22Rv1 (cell line): Measurements from ENCODE around the gene DUSP18.
"Not testable (repeated sequence)": the region's sequence is repeated elsewhere in the genome, so short reads cannot be mapped to it uniquely, and the experiment has no call there.

Source experiments
- H3K27ac ChIP-seq: fragments of 450-650 bp; 2 replicates; pipeline ENCODE4 v1.5.1; 2017
- ZFX ChIP-seq: fragments of 450-650 bp; IDR thresholded peaks from 2 replicates; pipeline ENCODE4 v1.6.1; 2017; ENCODE audit warnings: antibody characterized with exemption, borderline replicate concordance
- TF ChIP-seq, protein P1 (sequence below): fragments of 450-650 bp; IDR thresholded peaks from 2 replicates; pipeline ENCODE4 v1.5.1; 2017; ENCODE audit warnings: mild to moderate bottlenecking

DUSP18 gene

DNA sequence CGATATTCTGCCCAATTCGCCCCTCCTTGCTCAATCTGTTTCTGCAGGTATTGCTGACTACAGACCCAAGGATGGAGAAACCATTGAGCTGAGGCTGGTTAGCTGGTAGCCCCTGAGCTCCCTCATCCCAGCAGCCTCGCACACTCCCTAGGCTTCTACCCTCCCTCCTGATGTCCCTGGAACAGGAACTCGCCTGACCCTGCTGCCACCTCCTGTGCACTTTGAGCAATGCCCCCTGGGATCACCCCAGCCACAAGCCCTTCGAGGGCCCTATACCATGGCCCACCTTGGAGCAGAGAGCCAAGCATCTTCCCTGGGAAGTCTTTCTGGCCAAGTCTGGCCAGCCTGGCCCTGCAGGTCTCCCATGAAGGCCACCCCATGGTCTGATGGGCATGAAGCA is 41.3 kb downstream of the DUSP18 start:
- H3K27ac ChIP-seq, result no peak overlapping the region
- TF ChIP-seq, protein P1, sequence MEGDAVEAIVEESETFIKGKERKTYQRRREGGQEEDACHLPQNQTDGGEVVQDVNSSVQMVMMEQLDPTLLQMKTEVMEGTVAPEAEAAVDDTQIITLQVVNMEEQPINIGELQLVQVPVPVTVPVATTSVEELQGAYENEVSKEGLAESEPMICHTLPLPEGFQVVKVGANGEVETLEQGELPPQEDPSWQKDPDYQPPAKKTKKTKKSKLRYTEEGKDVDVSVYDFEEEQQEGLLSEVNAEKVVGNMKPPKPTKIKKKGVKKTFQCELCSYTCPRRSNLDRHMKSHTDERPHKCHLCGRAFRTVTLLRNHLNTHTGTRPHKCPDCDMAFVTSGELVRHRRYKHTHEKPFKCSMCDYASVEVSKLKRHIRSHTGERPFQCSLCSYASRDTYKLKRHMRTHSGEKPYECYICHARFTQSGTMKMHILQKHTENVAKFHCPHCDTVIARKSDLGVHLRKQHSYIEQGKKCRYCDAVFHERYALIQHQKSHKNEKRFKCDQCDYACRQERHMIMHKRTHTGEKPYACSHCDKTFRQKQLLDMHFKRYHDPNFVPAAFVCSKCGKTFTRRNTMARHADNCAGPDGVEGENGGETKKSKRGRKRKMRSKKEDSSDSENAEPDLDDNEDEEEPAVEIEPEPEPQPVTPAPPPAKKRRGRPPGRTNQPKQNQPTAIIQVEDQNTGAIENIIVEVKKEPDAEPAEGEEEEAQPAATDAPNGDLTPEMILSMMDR, result no peak
- TF ChIP-seq ZFX, result no peak

DNA sequence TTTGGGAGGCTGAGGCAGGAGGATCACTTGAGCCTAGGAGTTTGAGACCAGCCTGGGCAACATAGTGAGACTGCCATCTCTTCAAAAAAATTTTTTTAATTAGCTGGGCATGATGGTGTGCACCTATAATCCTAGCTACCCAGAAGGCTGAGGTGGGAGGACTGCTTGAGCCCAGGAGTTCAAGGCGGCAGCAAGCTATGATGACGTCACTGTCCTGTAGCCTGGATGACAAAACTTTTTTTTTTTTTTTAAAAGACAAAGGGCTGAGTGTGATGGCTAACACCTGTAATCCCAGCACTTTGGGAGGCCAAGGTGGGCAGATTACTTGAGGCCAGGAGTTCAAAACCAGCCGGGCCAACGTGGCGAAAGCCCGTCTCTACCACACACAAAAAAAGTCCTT is 47.8 kb downstream of the DUSP18 start:
- H3K27ac ChIP-seq, result not testable (repeated sequence)

DNA sequence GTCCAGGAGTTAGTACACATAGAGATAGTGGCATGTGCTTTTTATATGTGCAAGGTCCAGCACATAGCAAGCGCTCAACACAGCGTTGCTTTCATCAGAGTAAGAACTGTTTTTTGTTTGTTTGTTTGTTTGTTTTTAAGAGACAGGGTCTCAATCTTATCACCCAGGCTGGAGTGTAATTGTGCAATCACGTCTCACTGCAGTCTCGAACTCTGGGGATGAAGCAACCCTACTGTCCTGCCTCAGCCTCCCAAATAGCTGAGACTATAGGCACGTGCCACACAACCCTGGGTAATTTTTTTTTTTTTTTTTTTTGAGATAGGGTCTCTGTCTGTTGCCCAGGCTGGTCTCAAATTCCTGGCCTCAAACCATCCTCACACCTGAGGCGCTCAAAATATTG is 49.9 kb downstream of the DUSP18 start:
- TF ChIP-seq, protein P1, result no peak
- no peak overlapping the region for H3K27ac ChIP-seq

DNA sequence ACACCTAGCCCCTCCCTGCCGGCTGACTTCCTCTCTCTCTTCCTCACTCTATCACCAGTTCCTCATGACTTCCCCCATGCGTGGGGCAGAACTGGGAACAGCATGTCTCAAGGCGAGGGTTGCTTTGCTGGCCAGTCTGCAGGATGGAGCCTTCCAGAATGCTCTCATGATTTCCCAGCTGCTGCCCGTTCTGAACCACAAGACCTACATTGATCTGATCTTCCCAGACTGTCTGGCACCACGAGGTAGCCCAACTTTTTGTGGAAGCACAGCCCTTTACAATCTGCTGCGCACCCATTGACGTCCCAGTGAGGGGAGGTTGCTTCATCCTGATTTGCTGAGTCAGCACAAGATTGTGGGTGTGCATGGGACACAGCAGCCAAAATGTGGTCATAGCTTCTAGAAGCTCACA is 52.1 kb downstream of the DUSP18 start:
- no peak overlapping the region for H3K27ac ChIP-seq
- no peak for TF ChIP-seq ZFX

DNA sequence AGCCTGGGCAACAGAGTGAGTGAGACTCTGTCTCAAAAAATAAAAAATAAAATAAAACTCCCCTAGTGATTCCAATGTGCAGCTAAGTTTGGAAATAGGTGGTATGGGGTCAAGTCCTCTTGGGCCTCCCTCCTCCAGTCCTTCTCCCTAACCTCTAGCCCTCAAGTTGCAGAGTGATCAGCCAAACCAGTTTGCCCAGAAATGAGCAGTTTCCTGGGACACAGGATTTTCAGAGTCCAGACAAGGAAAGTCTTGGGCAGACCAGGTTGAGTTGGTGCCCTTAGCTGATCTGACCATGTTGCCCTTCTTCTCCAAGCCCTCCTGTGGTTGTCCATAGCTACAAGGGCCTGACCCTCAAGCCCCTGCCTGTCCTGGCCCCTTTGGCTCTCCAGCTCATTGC is 52.8 kb downstream of the DUSP18 start:
- no peak overlapping the region for H3K27ac ChIP-seq
- no peak for TF ChIP-seq ZFX
- TF ChIP-seq, protein P1, result no peak

DNA sequence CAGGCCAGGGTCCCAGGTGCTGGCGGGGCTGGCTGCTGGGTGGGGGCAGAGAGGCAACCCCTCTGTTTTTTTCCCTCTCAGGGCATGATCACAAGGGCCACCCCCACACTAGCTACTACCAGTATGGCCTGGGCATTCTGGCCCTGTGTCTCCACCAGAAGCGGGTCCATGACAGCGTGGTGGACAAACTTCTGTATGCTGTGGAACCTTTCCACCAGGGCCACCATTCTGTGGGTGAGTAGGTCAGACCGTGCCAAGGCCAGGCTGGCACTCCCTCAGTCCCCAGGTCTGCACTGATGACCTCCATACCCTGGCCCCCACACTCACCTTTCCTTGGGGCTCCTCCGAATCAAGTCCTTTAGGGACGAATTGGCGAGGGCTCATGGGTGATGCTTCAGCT is 53.4 kb downstream of the DUSP18 start:
- TF ChIP-seq, protein P1, result no peak
- TF ChIP-seq ZFX, result no peak

DNA sequence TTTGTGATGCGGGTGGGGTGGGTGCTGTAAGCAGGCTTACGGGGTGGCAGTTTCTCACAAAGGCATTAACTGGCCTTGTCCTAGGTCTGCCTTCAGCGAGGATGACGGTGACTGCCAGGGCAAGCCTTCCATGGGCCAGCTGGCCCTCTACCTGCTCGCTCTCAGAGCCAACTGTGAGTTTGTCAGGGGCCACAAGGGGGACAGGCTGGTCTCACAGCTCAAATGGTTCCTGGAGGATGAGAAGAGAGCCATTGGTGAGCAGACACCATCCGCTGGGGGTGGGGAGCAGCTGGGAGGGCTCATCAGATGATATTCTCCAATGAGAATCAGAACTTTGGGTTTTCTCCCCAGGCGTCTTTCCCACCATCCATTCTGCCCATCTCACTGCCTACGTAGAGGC is 54.9 kb downstream of the DUSP18 start:
- H3K27ac ChIP-seq, result no peak overlapping the region
- no peak for TF ChIP-seq ZFX
- TF ChIP-seq, protein P1, result no peak

More for the DNA sequence above, 53.4 kb downstream of the DUSP18 start:
- H3K27ac ChIP-seq, result no peak overlapping the region
